Testis (tissue), 3 donors: ENCODE measurements around the gene TNNI3K. TPM values are rescaled to one million over a fixed set of nuclear protein-coding genes. Genes with fewer than 3 reads are reported as not detected.

Experiments used
- DNase-seq: peaks from one replicate; pipeline ENCODE4 v3.0.0-alpha.2; 2019
- H3K27ac ChIP-seq, 2 donors: fragments of 200-600 bp; sonication (generic); one replicate each; pipeline ENCODE4 v1.5.1; 2019
- H3K27me3 ChIP-seq: fragments of 200-600 bp; sonication (generic); one replicate; pipeline ENCODE4 v1.5.1; 2019
- H3K36me3 ChIP-seq: fragments of 200-600 bp; sonication (generic); one replicate; pipeline ENCODE4 v1.5.1; 2017; ENCODE audit warnings: low read depth; ENCODE audit errors: missing control alignments
- H3K4me1 ChIP-seq: fragments of 200-600 bp; sonication (generic); one replicate; pipeline ENCODE4 v1.5.1; 2019
- H3K4me3 ChIP-seq, 2 donors: fragments of 200-600 bp; sonication (generic); one replicate each; pipeline ENCODE4 v1.5.1; 2017 to 2019
- H3K9me3 ChIP-seq: fragments of 200-600 bp; sonication (generic); one replicate; pipeline ENCODE4 v1.5.1; 2017
- POLR2A ChIP-seq: fragments of 450-650 bp; IDR thresholded peaks from one replicate; pipeline ENCODE4 v1.6.1; 2017; ENCODE audit warnings: antibody characterized with exemption, mild to moderate bottlenecking, moderate library complexity
- WGBS, 2 donors: methylation state at CpG; one replicate each; pipeline ENCODE4 v1.1.5; 2018; 5-methylcytosine and 5-hydroxymethylcytosine counted together
- intact Hi-C: fragments of 100-400 bp; cut with DNase I; formaldehyde crosslinking; loops from one replicate; pipeline ENCODE4 v1.15.1; 2023; ENCODE audit warnings: low total_unique reads
- polyA plus RNA-seq: library from polyadenylated mRNA; stranded (reverse); fragments of 350-450 nt; fragmentation: Illumina TruSeq; extraction: RNeasy Lipid Tissue Mini Kit (QIAGEN cat#74804); gene quantifications from one replicate; pipeline ENCODE4 v1.2.3, GENCODE V29; 2014; ENCODE audit warnings: low read depth, low replicate concordance; ENCODE audit not compliant: insufficient read depth
- total RNA-seq, 2 donors: library from RNA; depleted of rRNA; stranded (reverse); fragments of >200 nt; gene quantifications; one replicate each; pipeline ENCODE4 v1.2.3, GENCODE V29; 2016
- TF ChIP-seq, protein P1 (sequence below), 3 experiments: fragments of 450-650 bp in 2 of 3; fragments of 200-600 bp in 1 of 3; sonication (generic) in 1 of 3; IDR thresholded peaks; one replicate each; pipeline ENCODE4 v1.5.1; 2016 to 2019; ENCODE audit warnings: antibody characterized with exemption in 3 of 3, mild to moderate bottlenecking in 2 of 3, moderate library complexity in 1 of 3

Gene TNNI3K
- total and polyA plus RNA-seq, 3 donors from 2014 or later: 6.4 to 6.8 (median 6.5) TPM

GRCh38 chr1:74513411-74514300 is 278.5 kb downstream of the TNNI3K start:
- no peak overlapping the region for H3K4me3 ChIP-seq
- no peak overlapping the region for H3K27ac ChIP-seq
- intact Hi-C loops: no loop called here
- no peaks in the 10 kb centered on the region for H3K27me3 ChIP-seq
- no peaks in the 10 kb centered on the region for H3K9me3 ChIP-seq
- no peaks in the 10 kb centered on the region for H3K36me3 ChIP-seq
- H3K4me1 ChIP-seq: no peaks in the 10 kb centered on the region
- TF ChIP-seq POLR2A: no peak
- TF ChIP-seq, protein P1, sequence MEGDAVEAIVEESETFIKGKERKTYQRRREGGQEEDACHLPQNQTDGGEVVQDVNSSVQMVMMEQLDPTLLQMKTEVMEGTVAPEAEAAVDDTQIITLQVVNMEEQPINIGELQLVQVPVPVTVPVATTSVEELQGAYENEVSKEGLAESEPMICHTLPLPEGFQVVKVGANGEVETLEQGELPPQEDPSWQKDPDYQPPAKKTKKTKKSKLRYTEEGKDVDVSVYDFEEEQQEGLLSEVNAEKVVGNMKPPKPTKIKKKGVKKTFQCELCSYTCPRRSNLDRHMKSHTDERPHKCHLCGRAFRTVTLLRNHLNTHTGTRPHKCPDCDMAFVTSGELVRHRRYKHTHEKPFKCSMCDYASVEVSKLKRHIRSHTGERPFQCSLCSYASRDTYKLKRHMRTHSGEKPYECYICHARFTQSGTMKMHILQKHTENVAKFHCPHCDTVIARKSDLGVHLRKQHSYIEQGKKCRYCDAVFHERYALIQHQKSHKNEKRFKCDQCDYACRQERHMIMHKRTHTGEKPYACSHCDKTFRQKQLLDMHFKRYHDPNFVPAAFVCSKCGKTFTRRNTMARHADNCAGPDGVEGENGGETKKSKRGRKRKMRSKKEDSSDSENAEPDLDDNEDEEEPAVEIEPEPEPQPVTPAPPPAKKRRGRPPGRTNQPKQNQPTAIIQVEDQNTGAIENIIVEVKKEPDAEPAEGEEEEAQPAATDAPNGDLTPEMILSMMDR (IDR thresholded peaks at IDR 0.05): no peak
- 55 to 58% methylated on average over 8 of the region's 8 CpGs for WGBS, 2 donors
- no peak for DNase-seq

DNA sequence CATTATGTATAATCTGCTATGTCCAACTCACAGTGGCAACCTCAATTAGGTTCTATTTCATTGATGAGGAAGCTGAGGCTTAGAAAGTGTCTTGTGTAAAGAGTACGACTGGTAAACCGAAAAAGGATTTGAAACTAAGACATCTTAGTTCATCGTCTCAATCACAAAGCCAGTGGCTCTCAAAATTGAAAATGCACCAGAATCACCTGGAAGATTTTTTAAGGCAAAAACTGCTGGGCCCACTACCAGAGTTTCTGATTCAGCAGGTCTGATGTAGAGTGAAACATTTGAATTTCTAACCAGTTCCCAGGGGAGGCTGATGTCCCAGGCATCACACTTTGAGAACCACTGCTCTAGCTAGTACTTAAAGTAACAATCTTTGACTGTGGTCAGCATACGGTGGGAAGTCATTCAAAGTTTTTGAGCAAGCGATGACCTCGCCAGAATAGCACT is 282.4 kb downstream of the TNNI3K start:
- Histone ChIP-seq H3K9me3 (no peaks in the 10 kb centered on the region), H3K36me3 (no peaks in the 10 kb centered on the region), H3K4me3 (no peak overlapping the region), H3K27me3 (no peaks in the 10 kb centered on the region), H3K4me1 (no peaks in the 10 kb centered on the region), H3K27ac (no peak overlapping the region)
- DNase-seq: no peak
- intact Hi-C loops: no loop called here
- no peak for TF ChIP-seq POLR2A
- TF ChIP-seq, protein P1 (IDR thresholded peaks at IDR 0.05): no peak
- WGBS, 2 donors: 77 to 92% methylated on average over 6 of the region's 6 CpGs

GRCh38 chr1:74522148-74522547 is 287.0 kb downstream of the TNNI3K start:
- no peak overlapping the region for H3K4me3 ChIP-seq
- no peak for DNase-seq
- TF ChIP-seq, protein P1 (IDR thresholded peaks at IDR 0.05): no peak
- no peak for TF ChIP-seq POLR2A
- no peak overlapping the region for H3K27ac ChIP-seq
- H3K9me3 ChIP-seq: no peaks in the 10 kb centered on the region
- no peaks in the 10 kb centered on the region for H3K4me1 ChIP-seq
- no peaks in the 10 kb centered on the region for H3K36me3 ChIP-seq
- H3K27me3 ChIP-seq: no peaks in the 10 kb centered on the region
- WGBS, 2 donors: 52 to 60% methylated on average over 4 of the region's 4 CpGs
- intact Hi-C loops: no loop called here

- H3K36me3 ChIP-seq: no peaks in the 10 kb centered on the region
- no peaks in the 10 kb centered on the region for H3K27me3 ChIP-seq
- WGBS, 2 donors: 73 to 85% methylated on average over 2 of the region's 2 CpGs
- H3K4me3 ChIP-seq: no peak overlapping the region
- H3K4me1 ChIP-seq: no peaks in the 10 kb centered on the region
- no peak for DNase-seq
- intact Hi-C loops: no loop called here
- H3K9me3 ChIP-seq: no peaks in the 10 kb centered on the region
- no peak overlapping the region for H3K27ac ChIP-seq
- TF ChIP-seq, protein P1 (IDR thresholded peaks at IDR 0.05): no peak
- TF ChIP-seq POLR2A: no peak
These were observed 288.8 kb downstream of the TNNI3K start for GRCh38 chr1:74523873-74524480.
